Epithelial cell of proximal tubule (primary cell): ENCODE data around the gene ABCB1. TPM values are rescaled to one million over a fixed set of nuclear protein-coding genes. Genes with fewer than 3 reads are reported as not detected.

Experiments used
- DNase-seq: peaks from one replicate; pipeline ENCODE4 v3.0.0-alpha.2; 2011; ENCODE audit warnings: low read depth
- H3K4me3 ChIP-seq: 2 replicates; pipeline ENCODE4 v1.5.1; 2011; ENCODE audit warnings: low read depth, mild to moderate bottlenecking, low read length
- total RNA-seq: library from RNA; depleted of rRNA; stranded (reverse); fragments of >200 nt; gene quantifications from 2 replicates; pipeline ENCODE4 v1.2.3, GENCODE V29; 2015
- TF ChIP-seq, protein P1 (sequence below): conservative IDR thresholded peaks from 2 replicates; pipeline ENCODE4 v1.5.1; 2012; ENCODE audit warnings: low read depth, mild to moderate bottlenecking, low read length

ABCB1 gene
- total RNA-seq, 1 donor from 2014 or later = 13.3 TPM

DNA sequence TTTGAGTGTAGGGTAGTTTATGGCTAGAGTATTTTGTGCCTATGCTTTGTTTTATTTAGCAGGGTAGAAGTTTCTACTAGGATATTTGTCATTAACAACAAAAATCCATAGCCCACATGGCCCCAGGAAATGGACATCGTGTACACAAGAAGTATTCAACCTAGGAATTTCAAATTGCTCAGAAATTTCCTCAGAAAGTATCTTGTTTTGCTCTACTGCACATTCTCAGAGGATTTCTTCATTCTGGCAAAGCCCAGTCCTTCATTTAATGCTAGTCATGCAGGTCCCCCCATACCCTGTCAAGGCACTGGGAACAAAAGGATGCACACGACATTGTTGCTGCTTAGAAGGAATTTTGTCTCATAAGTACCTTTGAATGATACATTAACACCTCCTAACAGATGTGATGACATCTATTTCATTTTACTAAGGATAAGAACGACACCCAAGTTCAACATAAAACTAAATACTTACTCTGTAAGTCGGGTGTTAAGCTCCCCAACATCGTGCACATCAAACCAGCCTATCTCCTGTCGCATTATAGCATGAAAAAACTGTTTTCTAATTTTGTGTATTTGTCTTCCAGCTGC, 34.3 kb downstream of the ABCB1 start:
- H3K4me3 ChIP-seq = no peak overlapping the region
- peak; percentile 76 for DNase-seq
- TF ChIP-seq, protein P1, sequence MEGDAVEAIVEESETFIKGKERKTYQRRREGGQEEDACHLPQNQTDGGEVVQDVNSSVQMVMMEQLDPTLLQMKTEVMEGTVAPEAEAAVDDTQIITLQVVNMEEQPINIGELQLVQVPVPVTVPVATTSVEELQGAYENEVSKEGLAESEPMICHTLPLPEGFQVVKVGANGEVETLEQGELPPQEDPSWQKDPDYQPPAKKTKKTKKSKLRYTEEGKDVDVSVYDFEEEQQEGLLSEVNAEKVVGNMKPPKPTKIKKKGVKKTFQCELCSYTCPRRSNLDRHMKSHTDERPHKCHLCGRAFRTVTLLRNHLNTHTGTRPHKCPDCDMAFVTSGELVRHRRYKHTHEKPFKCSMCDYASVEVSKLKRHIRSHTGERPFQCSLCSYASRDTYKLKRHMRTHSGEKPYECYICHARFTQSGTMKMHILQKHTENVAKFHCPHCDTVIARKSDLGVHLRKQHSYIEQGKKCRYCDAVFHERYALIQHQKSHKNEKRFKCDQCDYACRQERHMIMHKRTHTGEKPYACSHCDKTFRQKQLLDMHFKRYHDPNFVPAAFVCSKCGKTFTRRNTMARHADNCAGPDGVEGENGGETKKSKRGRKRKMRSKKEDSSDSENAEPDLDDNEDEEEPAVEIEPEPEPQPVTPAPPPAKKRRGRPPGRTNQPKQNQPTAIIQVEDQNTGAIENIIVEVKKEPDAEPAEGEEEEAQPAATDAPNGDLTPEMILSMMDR = no peak

- H3K4me3 ChIP-seq = no peak overlapping the region
- TF ChIP-seq, protein P1 = no peak
- DNase-seq = no peak
Observed at GRCh38 chr7:87565877-87566276, 34.8 kb downstream of the ABCB1 start.

DNA sequence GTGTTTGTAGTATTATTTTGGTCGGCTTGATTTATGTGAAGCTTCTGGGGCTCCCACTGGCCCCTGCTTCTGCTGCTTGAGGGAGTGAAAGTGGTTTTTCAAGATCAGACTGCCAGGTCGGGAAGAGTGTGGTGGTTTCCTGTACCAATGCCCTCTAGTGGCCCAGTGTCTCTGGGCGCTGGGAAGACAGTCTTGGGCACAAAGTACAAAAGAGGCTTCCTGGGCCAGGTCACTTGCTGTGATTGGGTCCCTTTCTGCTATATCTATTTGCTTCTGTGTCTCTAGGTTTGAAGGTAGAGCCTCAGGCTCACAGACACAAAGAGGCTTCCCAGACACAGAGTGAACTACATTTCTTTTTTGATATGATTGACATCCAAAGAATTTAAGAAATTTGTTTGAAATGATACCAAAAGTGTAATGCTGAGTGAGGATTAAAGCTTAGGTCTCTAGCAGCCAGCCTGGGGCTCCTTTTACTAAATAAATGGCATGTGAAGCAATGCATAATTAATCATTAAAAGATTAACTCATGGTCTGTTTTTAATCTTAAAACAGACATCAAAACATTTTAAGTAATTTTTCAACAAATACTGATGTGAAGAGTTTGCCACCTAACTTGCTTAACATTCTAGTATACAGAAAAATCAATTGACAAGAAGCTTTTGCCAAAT, 36.3 kb downstream of the ABCB1 start:
- TF ChIP-seq, protein P1 = peak; percentile 86
- DNase-seq = no peak
- H3K4me3 ChIP-seq = peak overlapping the region; percentile 24

- TF ChIP-seq, protein P1 = no peak
- DNase-seq = no peak
- no peak overlapping the region for H3K4me3 ChIP-seq
Observed at GRCh38 chr7:87561702-87562101, 39.0 kb downstream of the ABCB1 start.

DNA sequence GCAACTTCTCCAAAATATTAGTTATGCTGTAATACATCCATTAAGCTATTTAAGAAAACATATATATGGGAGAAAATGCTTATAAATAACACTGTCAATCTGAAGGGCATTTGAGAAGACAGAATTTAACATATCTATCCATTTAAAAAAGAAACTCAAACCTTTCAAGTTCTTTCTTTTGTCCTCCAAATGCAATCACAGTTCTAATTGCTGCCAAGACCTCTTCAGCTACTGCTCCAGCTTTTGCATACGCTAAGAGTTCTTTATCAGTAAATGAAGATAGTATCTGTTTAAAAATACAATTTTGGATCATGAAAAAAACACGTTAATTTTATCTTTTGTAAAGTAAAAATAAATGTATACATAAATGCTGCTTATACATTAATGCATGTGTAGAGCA, 39.6 kb downstream of the ABCB1 start:
- H3K4me3 ChIP-seq = no peak overlapping the region
- DNase-seq = no peak
- TF ChIP-seq, protein P1 = no peak

GRCh38 chr7:87552351-87552900, 48.3 kb downstream of the ABCB1 start:
- no peak overlapping the region for H3K4me3 ChIP-seq
- no peak for DNase-seq
- TF ChIP-seq, protein P1 = no peak
